ENCODE data around the gene PLA2G2E.
"Not testable (repeated sequence)": the region's sequence is repeated elsewhere in the genome, so short reads cannot be mapped to it uniquely, and the experiment has no call there.

The PLA2G2E gene

DNA sequence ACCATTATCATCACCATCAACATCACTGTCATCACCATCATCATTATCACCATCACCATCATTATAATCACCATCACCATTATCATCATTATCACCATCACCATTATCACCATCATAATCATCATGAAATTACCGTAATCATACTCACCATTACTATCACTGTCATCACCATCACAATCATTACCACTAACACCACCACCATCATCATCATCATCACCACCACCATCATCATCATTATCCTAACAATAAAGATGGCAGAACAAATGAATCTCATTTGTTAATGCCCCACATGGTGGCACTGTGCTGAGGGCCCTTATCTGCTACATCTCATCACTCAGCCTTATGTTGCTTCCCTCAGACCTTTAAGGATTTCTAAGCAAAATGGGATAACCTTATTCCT lies 9.4 kb upstream of the PLA2G2E start:
- no peak for DNase-seq (ENCODE audit: low read depth in 2 of 3, low spot score in 2 of 3)

GRCh38 chr1:19927130-19927421 lies 3.7 kb upstream of the PLA2G2E start:
- DNase-seq (ENCODE audit: low read depth in 2 of 3, low spot score in 2 of 3): not testable (repeated sequence)

GRCh38 chr1:19926296-19927129 lies 3.1 kb upstream of the PLA2G2E start:
- DNase-seq (ENCODE audit: low read depth in 2 of 3, low spot score in 2 of 3): no peak

DNA sequence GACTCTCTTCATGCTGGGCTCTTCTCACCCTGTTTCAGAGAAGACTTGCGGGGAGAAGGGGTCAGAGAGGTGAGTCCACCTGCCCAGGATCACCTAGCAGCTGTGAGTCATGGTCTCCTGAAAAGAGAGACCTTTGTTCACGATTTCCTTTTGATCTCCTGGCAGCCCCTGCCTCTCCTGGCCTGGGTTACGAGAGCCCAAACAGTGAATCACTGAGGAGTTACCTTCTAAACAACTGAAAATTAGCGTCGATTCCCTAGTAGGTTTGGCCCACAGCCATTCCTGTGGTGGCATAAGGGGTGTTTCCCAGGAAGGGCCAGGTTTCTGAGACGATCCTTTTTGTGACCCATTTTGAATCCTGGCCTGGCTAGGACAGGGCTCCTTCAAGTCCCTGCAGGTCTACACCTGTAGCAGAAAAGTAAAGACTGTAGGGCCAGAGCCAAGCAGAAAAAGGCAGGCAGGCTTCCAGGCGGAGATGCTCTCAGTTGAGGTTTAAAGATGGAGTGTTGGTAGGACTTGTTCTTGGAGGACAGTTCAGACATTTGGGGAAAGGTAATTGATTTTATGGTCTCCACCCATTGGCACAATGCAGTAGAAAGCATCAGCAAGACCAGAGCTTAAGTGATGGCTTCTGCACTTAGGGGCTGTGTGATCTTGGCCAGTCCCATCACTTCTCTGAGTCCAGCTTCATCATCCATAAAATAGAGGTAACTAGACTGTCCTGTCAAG lies 2.1 kb upstream of the PLA2G2E start:
- no peak for DNase-seq (ENCODE audit: low read depth in 2 of 3, low spot score in 2 of 3)

- no peak for DNase-seq (ENCODE audit: low read depth in 2 of 3, low spot score in 2 of 3)
Measured at GRCh38 chr1:19923953-19924346, 533 bp upstream of the PLA2G2E start.

GRCh38 chr1:19922015-19922688 lies 1.3 kb downstream of the PLA2G2E start:
- no peak for DNase-seq (ENCODE audit: low read depth in 2 of 3, low spot score in 2 of 3)

GRCh38 chr1:19921310-19921709 lies 2.1 kb downstream of the PLA2G2E start:
- DNase-seq (ENCODE audit: low read depth in 2 of 3, low spot score in 2 of 3): no peak

- no peak for DNase-seq (ENCODE audit: low read depth in 2 of 3, low spot score in 2 of 3)
Measured at GRCh38 chr1:19920132-19920710, 3.2 kb downstream of the PLA2G2E start.

DNA sequence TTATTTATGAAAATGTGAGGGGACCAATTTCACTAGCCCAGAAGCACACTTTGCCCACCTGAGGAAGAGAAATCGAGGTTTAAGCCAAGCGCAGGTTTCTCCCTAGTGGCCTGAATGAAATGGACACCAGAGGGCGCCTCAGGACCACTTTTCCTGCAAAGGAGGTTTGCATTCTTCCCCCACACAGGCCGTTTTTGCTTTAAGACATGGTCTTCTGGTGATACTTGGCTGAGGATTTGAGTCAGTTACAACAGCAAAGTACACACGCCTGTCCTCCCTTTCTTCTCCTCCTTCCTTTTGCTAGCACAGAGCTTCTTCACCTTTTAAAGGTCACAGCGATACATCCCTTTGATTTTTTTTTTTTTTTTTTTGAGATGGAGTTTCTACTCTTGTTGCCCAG lies 5.4 kb downstream of the PLA2G2E start:
- DNase-seq (ENCODE audit: low read depth in 2 of 3, low spot score in 2 of 3): peak; percentile 20 to 79 (median 69)

- no peak for DNase-seq (ENCODE audit: low read depth in 2 of 3, low spot score in 2 of 3)
Measured at GRCh38 chr1:19910650-19911049, 12.8 kb downstream of the PLA2G2E start.

GRCh38 chr1:19909971-19910370 lies 13.4 kb downstream of the PLA2G2E start:
- DNase-seq (ENCODE audit: low read depth in 2 of 3, low spot score in 2 of 3): no peak

GRCh38 chr1:19909392-19909791 lies 14.0 kb downstream of the PLA2G2E start:
- no peak for DNase-seq (ENCODE audit: low read depth in 2 of 3, low spot score in 2 of 3)

- DNase-seq (ENCODE audit: low read depth in 2 of 3, low spot score in 2 of 3): no peak
Measured at GRCh38 chr1:19907456-19907855, 16.0 kb downstream of the PLA2G2E start.

DNA sequence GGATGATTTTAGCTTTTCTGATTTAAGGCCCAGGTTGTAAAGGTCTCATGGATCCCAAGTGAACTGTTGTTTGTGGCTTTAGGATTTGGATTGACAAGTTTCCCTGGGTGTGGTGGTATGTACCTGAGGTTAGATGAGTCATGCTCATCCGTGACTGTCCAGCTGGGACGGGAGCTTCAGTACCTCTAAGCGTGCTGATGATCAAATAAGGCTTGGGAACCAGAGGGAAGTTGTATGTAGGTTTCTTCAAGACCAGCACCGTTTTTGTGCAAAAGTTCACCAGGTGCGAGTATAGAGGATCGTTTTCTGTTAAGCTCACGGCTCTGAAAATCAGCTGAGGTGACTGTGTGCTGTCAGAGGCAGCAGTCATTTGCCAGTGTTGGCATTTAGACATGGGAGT lies 19.8 kb downstream of the PLA2G2E start:
- DNase-seq (ENCODE audit: low read depth in 2 of 3, low spot score in 2 of 3): no peak

DNA sequence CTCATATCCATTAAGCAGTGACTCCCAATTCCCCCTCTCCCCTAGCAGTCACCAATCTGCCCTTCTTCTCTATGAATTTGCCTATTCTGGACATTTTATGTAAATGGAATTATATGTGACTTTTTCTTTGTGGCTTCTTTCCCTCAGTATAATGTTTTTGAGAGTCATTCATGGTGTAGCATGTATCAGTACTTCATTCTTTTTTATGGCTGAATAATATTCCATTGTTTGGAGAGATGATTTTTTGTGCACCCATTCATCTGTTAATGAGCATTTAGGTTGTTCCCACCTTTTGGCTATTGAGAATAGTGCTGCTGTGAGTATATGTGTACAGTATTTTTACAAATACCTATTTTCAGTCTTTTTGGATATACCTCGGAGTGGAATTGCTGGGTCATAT lies 21.8 kb downstream of the PLA2G2E start:
- no peak for DNase-seq (ENCODE audit: low read depth in 2 of 3, low spot score in 2 of 3)

GRCh38 chr1:19894218-19894617 lies 29.2 kb downstream of the PLA2G2E start:
- no peak for DNase-seq (ENCODE audit: low read depth in 2 of 3, low spot score in 2 of 3)

DNA sequence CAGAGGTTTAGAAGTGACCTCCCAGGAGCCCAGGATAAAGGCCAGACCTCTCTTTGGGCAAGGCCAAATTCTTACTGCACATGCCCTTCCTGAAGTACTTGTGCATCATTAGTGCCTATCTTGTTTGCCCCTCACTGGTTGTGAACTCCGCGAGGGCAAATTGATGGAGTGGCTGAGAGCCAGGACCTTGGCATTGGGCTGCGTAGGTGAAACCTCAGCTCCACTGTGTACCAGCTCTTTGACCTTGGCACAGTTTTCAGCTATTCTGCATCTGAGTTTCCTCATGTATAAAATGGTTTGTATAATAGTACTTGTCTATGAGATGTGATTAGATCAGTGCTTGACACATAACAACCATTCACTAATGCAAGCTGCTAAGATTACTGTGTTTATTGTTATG lies 29.7 kb downstream of the PLA2G2E start:
- no peak for DNase-seq (ENCODE audit: low read depth in 2 of 3, low spot score in 2 of 3)

DNA sequence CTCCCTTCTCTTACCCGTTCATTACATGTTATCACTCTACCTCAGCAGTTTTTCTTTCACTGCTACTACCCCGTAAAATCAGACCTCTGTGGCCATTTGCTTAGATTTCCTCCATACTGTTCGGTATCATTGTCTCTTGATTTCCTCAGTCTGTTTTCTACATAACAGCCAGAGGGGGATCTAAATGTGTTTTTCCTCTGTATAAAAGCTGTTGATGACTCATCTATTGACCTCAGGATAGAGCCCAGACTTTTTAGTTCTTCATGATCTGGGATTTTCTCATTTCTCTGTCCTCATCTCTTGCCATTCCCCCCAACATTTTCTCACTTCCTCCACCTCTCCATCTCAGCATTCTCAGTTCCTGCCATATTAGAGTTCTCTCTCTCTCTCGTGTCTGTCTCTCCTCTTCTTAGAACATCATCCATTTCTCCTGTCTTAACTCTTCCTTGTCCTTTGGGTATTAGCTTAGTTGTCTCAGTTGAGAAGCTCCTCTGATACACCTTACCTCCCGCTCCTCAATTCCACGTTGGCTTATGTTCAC lies 30.7 kb downstream of the PLA2G2E start:
- DNase-seq (ENCODE audit: low read depth in 2 of 3, low spot score in 2 of 3): no peak

DNA sequence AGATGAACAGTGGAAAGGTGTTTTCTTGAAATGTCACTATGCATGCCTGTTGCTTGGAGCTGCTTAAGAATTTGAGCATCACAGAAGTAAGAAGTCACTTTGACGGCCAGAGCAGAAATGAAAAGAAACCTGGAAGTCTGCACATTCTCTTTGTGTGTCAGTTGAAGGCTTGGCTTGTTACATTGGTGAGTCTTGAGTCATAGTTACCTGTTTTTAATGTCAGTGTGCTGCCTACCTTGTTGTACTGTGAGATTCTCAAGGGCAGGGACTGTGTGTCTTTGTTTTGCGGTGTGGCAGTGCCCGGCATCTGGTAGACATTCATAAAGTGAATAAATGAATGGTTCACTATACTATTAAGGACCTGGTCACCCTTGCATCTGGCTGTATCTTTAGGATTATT lies 31.3 kb downstream of the PLA2G2E start:
- no peak for DNase-seq (ENCODE audit: low read depth in 2 of 3, low spot score in 2 of 3)

GRCh38 chr1:19889656-19890055 lies 33.8 kb downstream of the PLA2G2E start:
- DNase-seq (ENCODE audit: low read depth in 2 of 3, low spot score in 2 of 3): no peak

DNA sequence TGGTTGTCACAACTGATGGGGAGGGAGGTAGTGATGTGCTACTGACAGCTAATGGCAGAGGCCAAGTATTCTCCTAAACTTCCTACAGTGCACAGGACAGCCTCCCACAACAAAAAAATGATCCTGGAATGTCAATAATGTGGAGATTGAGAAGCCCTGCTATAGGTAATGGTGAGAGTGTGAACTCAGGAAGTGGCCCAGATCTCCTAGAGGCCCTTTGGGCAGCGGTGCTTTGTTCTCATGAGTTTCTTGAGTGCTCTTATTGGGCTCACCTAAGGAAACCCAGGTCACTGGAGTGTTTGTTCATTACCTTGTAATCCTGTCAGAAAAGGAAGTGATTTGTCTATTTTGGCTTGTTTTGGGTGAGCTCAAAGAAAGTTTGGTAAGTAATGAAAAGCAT lies 35.3 kb downstream of the PLA2G2E start:
- DNase-seq (ENCODE audit: low read depth in 2 of 3, low spot score in 2 of 3): no peak

DNA sequence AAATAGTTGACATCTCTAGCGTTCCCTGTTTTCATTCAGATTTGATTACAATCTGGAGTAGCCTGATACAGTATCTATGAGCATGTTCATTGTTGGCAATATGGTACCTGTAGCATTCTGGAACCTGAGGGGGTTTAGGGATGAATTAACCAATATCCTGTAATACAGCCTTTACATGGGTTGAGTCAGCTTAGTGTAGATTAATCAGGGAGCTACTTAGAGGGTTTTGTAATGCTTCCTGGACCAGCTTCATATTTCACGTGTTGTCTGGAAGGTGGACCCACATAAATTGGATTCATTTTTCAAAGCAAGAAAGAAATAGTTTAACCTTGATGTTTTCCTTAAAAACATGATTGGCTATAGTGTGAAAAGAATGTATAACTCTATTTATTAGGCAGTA lies 37.6 kb downstream of the PLA2G2E start:
- no peak for DNase-seq (ENCODE audit: low read depth in 2 of 3, low spot score in 2 of 3)

Data from activated CD8-positive, alpha-beta memory T cell treated with anti-CD3 and anti-CD28 coated beads for 48 hours (primary cell).